MM.1S (cell line): ENCODE measurements around the gene LRP6.

Experiments used
- DNase-seq: peaks from one replicate; pipeline ENCODE4 v3.0.0-alpha.2; 2015
- H2AFZ ChIP-seq: fragments of 300-600 bp; sonication (generic); 2 replicates; pipeline ENCODE4 v1.6.0; 2016; ENCODE audit warnings: antibody characterized with exemption, low read length
- H3F3A ChIP-seq: fragments of 300-600 bp; sonication (generic); 2 replicates; pipeline ENCODE4 v1.6.1; 2016; ENCODE audit warnings: mild to moderate bottlenecking, antibody characterized with exemption, low read length, moderate library complexity, mixed read lengths; ENCODE audit not compliant: insufficient read depth
- H3K27ac ChIP-seq: fragments of 300-600 bp; sonication (generic); 2 replicates; pipeline ENCODE4 v1.5.1; 2016; ENCODE audit warnings: mild to moderate bottlenecking, low read length
- H3K27me3 ChIP-seq: fragments of 300-600 bp; sonication (generic); replicated peaks from 2 replicates; pipeline ENCODE4 v1.6.0; 2016; ENCODE audit warnings: low read length; ENCODE audit not compliant: insufficient read depth
- H3K36me3 ChIP-seq: fragments of 300-600 bp; sonication (generic); replicated peaks from 2 replicates; pipeline ENCODE4 v1.6.1; 2016; ENCODE audit warnings: mild to moderate bottlenecking, low read length, mixed read lengths; ENCODE audit not compliant: insufficient read depth
- H3K4me1 ChIP-seq: fragments of 300-600 bp; sonication (generic); 2 replicates; pipeline ENCODE4 v1.6.1; 2016; ENCODE audit warnings: low read length, mixed read lengths
- H3K4me2 ChIP-seq: fragments of 300-600 bp; sonication (generic); 2 replicates; pipeline ENCODE4 v1.6.0; 2016; ENCODE audit warnings: low read depth, low read length
- H3K4me3 ChIP-seq: fragments of 300-600 bp; sonication (generic); 2 replicates; pipeline ENCODE4 v1.5.1; 2016; ENCODE audit warnings: low read length, mixed read lengths
- H3K79me2 ChIP-seq: fragments of 300-600 bp; sonication (generic); 2 replicates; pipeline ENCODE4 v1.6.1; 2016; ENCODE audit warnings: mixed run types, low read length, mixed read lengths
- H3K9ac ChIP-seq: fragments of 300-600 bp; sonication (generic); 2 replicates; pipeline ENCODE4 v1.6.1; 2016; ENCODE audit warnings: low read length, mixed read lengths
- H3K9me2 ChIP-seq: fragments of 300-600 bp; sonication (generic); replicated peaks from 2 replicates; pipeline ENCODE4 v1.6.1; 2016; ENCODE audit warnings: mild to moderate bottlenecking, low read length, mixed read lengths; ENCODE audit not compliant: insufficient read depth
- H3K9me3 ChIP-seq: fragments of 300-600 bp; sonication (generic); replicated peaks from 2 replicates; pipeline ENCODE4 v1.6.1; 2016; ENCODE audit warnings: mild to moderate bottlenecking, low read length, mixed read lengths; ENCODE audit not compliant: insufficient read depth
- H4K20me1 ChIP-seq: fragments of 300-600 bp; sonication (generic); 2 replicates; pipeline ENCODE4 v1.6.1; 2016; ENCODE audit warnings: mild to moderate bottlenecking, low read length, moderate library complexity, mixed read lengths; ENCODE audit not compliant: insufficient read depth
- EZH2 ChIP-seq: fragments of 300-600 bp; sonication (generic); optimal IDR thresholded peaks from 2 replicates; pipeline ENCODE3; 2017; ENCODE audit warnings: low read depth, mild to moderate bottlenecking, antibody characterized with exemption, low read length, mixed read lengths
- EZH2phosphoT487 ChIP-seq: fragments of 300-600 bp; sonication (generic); IDR thresholded peaks from 2 replicates; pipeline ENCODE4 v1.6.1; 2018; ENCODE audit warnings: antibody characterized with exemption, low read length
- TF ChIP-seq, protein P1 (sequence below): fragments of 300-600 bp; sonication (generic); IDR thresholded peaks from 2 replicates; pipeline ENCODE4 v1.5.1; 2016; ENCODE audit warnings: antibody characterized with exemption, low read length, mixed read lengths

Gene LRP6

DNA sequence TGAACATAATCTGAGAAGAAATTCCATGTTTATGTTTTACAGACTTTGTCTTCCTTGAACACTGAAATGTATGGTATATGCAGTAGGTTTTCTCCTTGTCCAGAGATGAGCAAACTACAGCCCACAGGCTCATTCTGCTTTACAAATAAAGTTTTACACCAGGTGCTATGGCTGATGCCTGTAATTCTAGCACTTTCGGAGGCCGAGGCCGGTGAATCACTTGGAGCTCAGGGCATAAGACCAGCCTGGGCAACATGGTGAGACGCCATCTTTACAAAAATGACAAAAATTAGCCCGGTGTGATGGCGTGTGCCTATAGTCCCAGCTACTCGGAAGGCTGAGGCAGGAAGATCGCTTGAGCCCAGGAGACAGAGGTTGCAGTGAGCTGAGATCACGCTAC, 64.7 kb downstream of the LRP6 start:
- no peaks in the 10 kb centered on the region for H3K4me1 ChIP-seq
- no peaks in the 10 kb centered on the region for H3K9me3 ChIP-seq
- TF ChIP-seq, protein P1, sequence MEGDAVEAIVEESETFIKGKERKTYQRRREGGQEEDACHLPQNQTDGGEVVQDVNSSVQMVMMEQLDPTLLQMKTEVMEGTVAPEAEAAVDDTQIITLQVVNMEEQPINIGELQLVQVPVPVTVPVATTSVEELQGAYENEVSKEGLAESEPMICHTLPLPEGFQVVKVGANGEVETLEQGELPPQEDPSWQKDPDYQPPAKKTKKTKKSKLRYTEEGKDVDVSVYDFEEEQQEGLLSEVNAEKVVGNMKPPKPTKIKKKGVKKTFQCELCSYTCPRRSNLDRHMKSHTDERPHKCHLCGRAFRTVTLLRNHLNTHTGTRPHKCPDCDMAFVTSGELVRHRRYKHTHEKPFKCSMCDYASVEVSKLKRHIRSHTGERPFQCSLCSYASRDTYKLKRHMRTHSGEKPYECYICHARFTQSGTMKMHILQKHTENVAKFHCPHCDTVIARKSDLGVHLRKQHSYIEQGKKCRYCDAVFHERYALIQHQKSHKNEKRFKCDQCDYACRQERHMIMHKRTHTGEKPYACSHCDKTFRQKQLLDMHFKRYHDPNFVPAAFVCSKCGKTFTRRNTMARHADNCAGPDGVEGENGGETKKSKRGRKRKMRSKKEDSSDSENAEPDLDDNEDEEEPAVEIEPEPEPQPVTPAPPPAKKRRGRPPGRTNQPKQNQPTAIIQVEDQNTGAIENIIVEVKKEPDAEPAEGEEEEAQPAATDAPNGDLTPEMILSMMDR, result no peak
- H3K4me2 ChIP-seq, result no peak overlapping the region
- H3K9me2 ChIP-seq, result no peaks in the 10 kb centered on the region
- H3K79me2 ChIP-seq, result no peaks in the 10 kb centered on the region
- H2AFZ ChIP-seq, result no peak overlapping the region
- no peaks in the 10 kb centered on the region for H3K27me3 ChIP-seq
- H3K4me3 ChIP-seq, result no peak overlapping the region
- H4K20me1 ChIP-seq, result no peaks in the 10 kb centered on the region
- no peaks in the 10 kb centered on the region for H3K36me3 ChIP-seq
- no peaks in the 10 kb centered on the region for H3F3A ChIP-seq
- H3K27ac ChIP-seq, result no peak overlapping the region
- no peak for DNase-seq
- H3K9ac ChIP-seq, result no peak overlapping the region

DNA sequence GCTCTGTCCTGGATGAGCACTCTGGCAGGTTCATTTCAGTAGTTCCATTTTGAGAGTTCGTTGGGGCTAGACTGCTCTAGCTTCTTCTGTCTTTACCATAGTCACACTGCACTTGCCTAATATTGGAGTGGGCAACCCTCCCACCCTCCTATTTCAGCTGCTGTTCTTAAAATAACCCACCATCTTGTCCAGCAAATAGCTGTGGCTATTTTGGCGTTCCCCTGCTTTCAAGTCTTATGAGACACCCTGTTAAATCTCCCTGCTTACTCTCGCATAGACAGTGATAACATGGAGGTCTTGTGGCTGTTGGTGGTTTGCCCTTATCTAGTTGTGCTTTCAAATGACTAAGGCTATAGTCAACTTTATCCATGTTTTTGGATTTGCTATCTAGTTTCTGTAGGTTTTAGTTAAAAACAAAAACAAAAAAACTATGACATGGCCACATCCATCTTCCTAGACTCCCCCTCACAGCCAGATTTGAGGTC, 65.5 kb downstream of the LRP6 start:
- Histone ChIP-seq H3K4me1 (no peaks in the 10 kb centered on the region), H3K79me2 (no peaks in the 10 kb centered on the region), H3K27me3 (no peaks in the 10 kb centered on the region), H3K9me3 (no peaks in the 10 kb centered on the region), H2AFZ (no peak overlapping the region), H3K4me3 (no peak overlapping the region), H3K9ac (no peak overlapping the region), H3K27ac (no peak overlapping the region), H3K4me2 (no peak overlapping the region), H3K9me2 (no peaks in the 10 kb centered on the region), H3F3A (no peaks in the 10 kb centered on the region), H4K20me1 (no peaks in the 10 kb centered on the region), H3K36me3 (no peaks in the 10 kb centered on the region)
- no peak for TF ChIP-seq EZH2phosphoT487
- TF ChIP-seq, protein P1, result no peak
- no peak for TF ChIP-seq EZH2
- DNase-seq, result no peak

DNA sequence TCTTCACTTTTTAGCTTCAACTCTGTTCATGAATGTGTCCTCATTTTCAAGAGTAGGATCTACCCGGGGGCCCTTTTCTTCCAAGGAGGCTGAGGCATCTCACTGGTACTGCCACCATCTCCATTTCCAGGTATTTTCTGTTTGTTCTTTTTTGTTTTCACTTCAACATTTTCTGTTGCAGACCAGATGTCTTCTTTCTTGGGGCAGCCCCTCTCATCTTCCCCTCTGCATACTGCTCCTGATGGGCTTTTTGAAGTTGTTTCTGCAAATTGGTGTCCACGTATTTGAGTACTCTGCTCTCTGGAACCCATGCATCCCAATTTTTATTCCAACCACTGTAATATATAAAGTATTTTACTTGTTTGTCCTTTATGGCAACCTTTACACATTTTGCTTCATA, 66.5 kb downstream of the LRP6 start:
- H3K9me3 ChIP-seq, result no peaks in the 10 kb centered on the region
- no peaks in the 10 kb centered on the region for H4K20me1 ChIP-seq
- H3K4me2 ChIP-seq, result no peak overlapping the region
- DNase-seq, result no peak
- no peaks in the 10 kb centered on the region for H3K27me3 ChIP-seq
- no peak overlapping the region for H2AFZ ChIP-seq
- no peaks in the 10 kb centered on the region for H3K9me2 ChIP-seq
- H3K79me2 ChIP-seq, result no peaks in the 10 kb centered on the region
- H3K36me3 ChIP-seq, result no peaks in the 10 kb centered on the region
- H3K27ac ChIP-seq, result no peak overlapping the region
- H3K4me1 ChIP-seq, result no peaks in the 10 kb centered on the region
- H3K9ac ChIP-seq, result no peak overlapping the region
- H3K4me3 ChIP-seq, result no peak overlapping the region
- TF ChIP-seq EZH2 (no peak), EZH2phosphoT487 (no peak)
- TF ChIP-seq, protein P1, result no peak
- no peaks in the 10 kb centered on the region for H3F3A ChIP-seq

DNA sequence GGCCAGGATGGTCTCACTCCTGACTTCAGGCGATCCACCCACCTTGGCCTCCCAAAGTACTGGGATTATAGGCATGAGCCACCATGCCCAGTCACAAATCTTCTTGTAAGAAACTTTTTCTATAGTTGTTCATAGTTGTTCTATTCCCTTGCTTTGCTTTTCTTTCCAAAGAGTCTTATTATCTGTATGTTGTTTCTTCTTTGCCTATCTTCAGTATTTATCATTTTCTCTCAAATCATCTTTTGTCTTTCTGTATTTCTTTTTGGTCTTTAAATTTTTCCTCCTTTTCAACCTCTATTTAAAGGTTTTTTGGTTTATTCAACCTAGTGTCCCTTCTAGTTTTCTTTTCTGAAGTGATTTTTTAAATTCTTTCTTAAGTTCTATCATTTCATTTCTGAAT, 68.7 kb downstream of the LRP6 start:
- H3K4me3 ChIP-seq, result no peak overlapping the region
- no peak overlapping the region for H3K27ac ChIP-seq
- no peaks in the 10 kb centered on the region for H4K20me1 ChIP-seq
- H3K9me3 ChIP-seq, result no peaks in the 10 kb centered on the region
- H3K4me2 ChIP-seq, result no peak overlapping the region
- no peak overlapping the region for H3K9ac ChIP-seq
- no peaks in the 10 kb centered on the region for H3K27me3 ChIP-seq
- H3K36me3 ChIP-seq, result no peaks in the 10 kb centered on the region
- no peaks in the 10 kb centered on the region for H3F3A ChIP-seq
- no peaks in the 10 kb centered on the region for H3K4me1 ChIP-seq
- TF ChIP-seq EZH2 (no peak), EZH2phosphoT487 (no peak)
- TF ChIP-seq, protein P1, result no peak
- no peak for DNase-seq
- no peak overlapping the region for H2AFZ ChIP-seq
- H3K79me2 ChIP-seq, result no peaks in the 10 kb centered on the region
- H3K9me2 ChIP-seq, result no peaks in the 10 kb centered on the region
